ENCODE measurements around the gene TNIK.

TNIK gene

GRCh38 chr3:171260899-171261298 is 199.3 kb downstream of the TNIK start:
- peaks cover 20% of the 10 kb centered on the region for H3K36me3 Mint-ChIP-seq (ENCODE audit: low read depth)
- H3K27ac Mint-ChIP-seq: no peak overlapping the region
- H3K9me3 Mint-ChIP-seq: peaks cover 9% of the 10 kb centered on the region
- H3K27me3 Mint-ChIP-seq (ENCODE audit: low read depth): no peaks in the 10 kb centered on the region
- no peak overlapping the region for H3K4me3 Mint-ChIP-seq
- peaks cover 67% of the 10 kb centered on the region for H3K4me1 Mint-ChIP-seq (ENCODE audit: low read depth)

GRCh38 chr3:171260466-171260865 is 199.7 kb downstream of the TNIK start:
- Mint-ChIP-seq H3K36me3 (ENCODE audit: low read depth) (peaks cover 22% of the 10 kb centered on the region), H3K27ac (peak overlapping the region; percentile 11), H3K27me3 (ENCODE audit: low read depth) (no peaks in the 10 kb centered on the region), H3K4me3 (no peak overlapping the region), H3K4me1 (ENCODE audit: low read depth) (peaks cover 67% of the 10 kb centered on the region), H3K9me3 (peaks cover 9% of the 10 kb centered on the region)

GRCh38 chr3:171258316-171258715 is 201.9 kb downstream of the TNIK start:
- H3K27ac Mint-ChIP-seq: peak overlapping the region; percentile 56
- peak overlapping the region; percentile 2 for H3K4me3 Mint-ChIP-seq
- H3K27me3 Mint-ChIP-seq (ENCODE audit: low read depth): no peaks in the 10 kb centered on the region
- peaks cover 81% of the 10 kb centered on the region for H3K4me1 Mint-ChIP-seq (ENCODE audit: low read depth)
- H3K9me3 Mint-ChIP-seq: peaks cover 9% of the 10 kb centered on the region
- peaks cover 27% of the 10 kb centered on the region for H3K36me3 Mint-ChIP-seq (ENCODE audit: low read depth)

GRCh38 chr3:171257251-171258203 is 202.7 kb downstream of the TNIK start:
- Mint-ChIP-seq H3K27ac (peak overlapping the region; percentile 95), H3K27me3 (ENCODE audit: low read depth) (no peaks in the 10 kb centered on the region), H3K4me1 (ENCODE audit: low read depth) (peaks cover 80% of the 10 kb centered on the region), H3K4me3 (peak overlapping the region; percentile 10), H3K36me3 (ENCODE audit: low read depth) (peaks cover 27% of the 10 kb centered on the region), H3K9me3 (peaks cover 9% of the 10 kb centered on the region)

- peak overlapping the region; percentile 53 for H3K4me3 Mint-ChIP-seq
- peaks cover 29% of the 10 kb centered on the region for H3K36me3 Mint-ChIP-seq (ENCODE audit: low read depth)
- no peaks in the 10 kb centered on the region for H3K27me3 Mint-ChIP-seq (ENCODE audit: low read depth)
- peak overlapping the region; percentile 95 for H3K27ac Mint-ChIP-seq
- H3K4me1 Mint-ChIP-seq (ENCODE audit: low read depth): peaks cover 83% of the 10 kb centered on the region
- H3K9me3 Mint-ChIP-seq: peaks cover 9% of the 10 kb centered on the region
These were observed 203.6 kb downstream of the TNIK start for GRCh38 chr3:171256445-171257250.

GRCh38 chr3:171255236-171255806 is 204.9 kb downstream of the TNIK start:
- H3K4me3 Mint-ChIP-seq: peak overlapping the region; percentile 64
- peaks cover 81% of the 10 kb centered on the region for H3K4me1 Mint-ChIP-seq (ENCODE audit: low read depth)
- H3K9me3 Mint-ChIP-seq: peaks cover 4% of the 10 kb centered on the region

GRCh38 chr3:171254315-171254714 is 205.9 kb downstream of the TNIK start:
- Mint-ChIP-seq H3K4me1 (ENCODE audit: low read depth) (peaks cover 82% of the 10 kb centered on the region), H3K4me3 (peak overlapping the region; percentile 63), H3K27ac (peak overlapping the region; percentile 95), H3K27me3 (ENCODE audit: low read depth) (no peaks in the 10 kb centered on the region), H3K36me3 (ENCODE audit: low read depth) (peaks cover 25% of the 10 kb centered on the region), H3K9me3 (peaks cover 4% of the 10 kb centered on the region)

More at GRCh38 chr3:171255236-171255806, 204.9 kb downstream of the TNIK start:
- no peaks in the 10 kb centered on the region for H3K27me3 Mint-ChIP-seq (ENCODE audit: low read depth)
- peaks cover 28% of the 10 kb centered on the region for H3K36me3 Mint-ChIP-seq (ENCODE audit: low read depth)
- peak overlapping the region; percentile 95 for H3K27ac Mint-ChIP-seq

GRCh38 chr3:171251835-171252234 is 208.4 kb downstream of the TNIK start:
- no peak overlapping the region for H3K4me3 Mint-ChIP-seq
- peaks cover 16% of the 10 kb centered on the region for H3K36me3 Mint-ChIP-seq (ENCODE audit: low read depth)
- H3K27ac Mint-ChIP-seq: peak overlapping the region; percentile 58
- no peaks in the 10 kb centered on the region for H3K9me3 Mint-ChIP-seq
- no peaks in the 10 kb centered on the region for H3K27me3 Mint-ChIP-seq (ENCODE audit: low read depth)
- peaks cover 66% of the 10 kb centered on the region for H3K4me1 Mint-ChIP-seq (ENCODE audit: low read depth)

- Mint-ChIP-seq H3K27ac (no peak overlapping the region), H3K4me1 (ENCODE audit: low read depth) (peaks cover 52% of the 10 kb centered on the region), H3K4me3 (no peak overlapping the region), H3K9me3 (no peaks in the 10 kb centered on the region), H3K36me3 (ENCODE audit: low read depth) (peaks cover 14% of the 10 kb centered on the region), H3K27me3 (ENCODE audit: low read depth) (no peaks in the 10 kb centered on the region)
These were observed 209.8 kb downstream of the TNIK start for GRCh38 chr3:171250444-171250843.

- H3K4me3 Mint-ChIP-seq: no peak overlapping the region
- peaks cover 9% of the 10 kb centered on the region for H3K36me3 Mint-ChIP-seq (ENCODE audit: low read depth)
- H3K27me3 Mint-ChIP-seq (ENCODE audit: low read depth): no peaks in the 10 kb centered on the region
- no peaks in the 10 kb centered on the region for H3K9me3 Mint-ChIP-seq
- H3K27ac Mint-ChIP-seq: no peak overlapping the region
- peaks cover 40% of the 10 kb centered on the region for H3K4me1 Mint-ChIP-seq (ENCODE audit: low read depth)
These were observed 211.0 kb downstream of the TNIK start for GRCh38 chr3:171249245-171249644.

- peaks cover 33% of the 10 kb centered on the region for H3K4me1 Mint-ChIP-seq (ENCODE audit: low read depth)
- peaks cover 8% of the 10 kb centered on the region for H3K36me3 Mint-ChIP-seq (ENCODE audit: low read depth)
- H3K27ac Mint-ChIP-seq: no peak overlapping the region
- no peaks in the 10 kb centered on the region for H3K27me3 Mint-ChIP-seq (ENCODE audit: low read depth)
- no peak overlapping the region for H3K4me3 Mint-ChIP-seq
- H3K9me3 Mint-ChIP-seq: no peaks in the 10 kb centered on the region
These were observed 211.6 kb downstream of the TNIK start for GRCh38 chr3:171248426-171249111.

- no peaks in the 10 kb centered on the region for H3K27me3 Mint-ChIP-seq (ENCODE audit: low read depth)
- no peak overlapping the region for H3K27ac Mint-ChIP-seq
- H3K36me3 Mint-ChIP-seq (ENCODE audit: low read depth): peaks cover 6% of the 10 kb centered on the region
- no peak overlapping the region for H3K4me3 Mint-ChIP-seq
- H3K4me1 Mint-ChIP-seq (ENCODE audit: low read depth): peaks cover 18% of the 10 kb centered on the region
- peaks cover 5% of the 10 kb centered on the region for H3K9me3 Mint-ChIP-seq
These were observed 214.1 kb downstream of the TNIK start for GRCh38 chr3:171245796-171246765.

- H3K4me1 Mint-ChIP-seq (ENCODE audit: low read depth): peaks cover 7% of the 10 kb centered on the region
- H3K9me3 Mint-ChIP-seq: peaks cover 5% of the 10 kb centered on the region
- no peak overlapping the region for H3K27ac Mint-ChIP-seq
- peaks cover 5% of the 10 kb centered on the region for H3K36me3 Mint-ChIP-seq (ENCODE audit: low read depth)
- H3K27me3 Mint-ChIP-seq (ENCODE audit: low read depth): no peaks in the 10 kb centered on the region
- H3K4me3 Mint-ChIP-seq: no peak overlapping the region
These were observed 217.3 kb downstream of the TNIK start for GRCh38 chr3:171242951-171243350.
